ENCODE results near the gene PHLDB1. TPM values are rescaled to one million over a fixed set of nuclear protein-coding genes. Genes with fewer than 3 reads are reported as not detected.

PHLDB1 gene
- polyA plus RNA-seq, 1 donor (not counting 4 experiments of a cell fraction or from before 2014, with no cell fraction given) = 35.0 TPM

- H3K9me1 ChIP-seq (ENCODE audit: control insufficient read depth, extremely low read depth, insufficient read depth, low read length) = no peaks in the 10 kb centered on the region
- H2AFZ ChIP-seq (ENCODE audit: control insufficient read depth, low read length) = no peak overlapping the region
- H4K20me1 ChIP-seq (ENCODE audit: control insufficient read depth, extremely low read depth, insufficient read depth, low read length) = no peaks in the 10 kb centered on the region
- DNase-seq (ENCODE audit: low read depth, low spot score) (no peak), FAIRE-seq (no peak)
- H3K27ac ChIP-seq (ENCODE audit: control insufficient read depth, insufficient read depth, low read length) = no peak overlapping the region
- TF ChIP-seq EZH2 (IDR thresholded peaks at IDR 0.05; ENCODE audit: low read length) (no peak), CTCF (optimal IDR thresholded peaks at IDR 0.05 in 1 of 3, IDR thresholded peaks at IDR 0.05 in 1 of 3, conservative IDR thresholded peaks at IDR 0.05 in 1 of 3; ENCODE audit: extremely low read depth in 1 of 3, insufficient read depth in 2 of 3, low read length in 3 of 3) (no peak)
- dilution Hi-C loops (cut with MboI; ENCODE audit: extremely low pct_ligation_motif_present, low sequenced_read_pairs) = no loop called here
- H3K9ac ChIP-seq (ENCODE audit: control insufficient read depth, extremely low read depth, insufficient read depth, low read length) = no peak overlapping the region
- no peaks in the 10 kb centered on the region for H3K27me3 ChIP-seq (ENCODE audit: control insufficient read depth, extremely low read depth, insufficient read depth, low read length)
- H3K9me3 ChIP-seq (ENCODE audit: control insufficient read depth, low read depth, low read length) = no peaks in the 10 kb centered on the region
- no peak overlapping the region for H3K4me2 ChIP-seq (ENCODE audit: control insufficient read depth, extremely low read depth, insufficient read depth, low read depth, low read length)
- peaks cover 21 to 40% of the 10 kb centered on the region in 2 experiments for H3K36me3 ChIP-seq (ENCODE audit: control insufficient read depth in 2 of 2, extremely low read depth in 1 of 2, insufficient read depth in 2 of 2, low read length in 2 of 2)
- H3K79me2 ChIP-seq (ENCODE audit: control insufficient read depth, insufficient read depth, low read length) = peaks cover 2% of the 10 kb centered on the region
- H3K4me1 ChIP-seq (ENCODE audit: control insufficient read depth, extremely low read depth, insufficient read depth, low read length) = peaks cover 56% of the 10 kb centered on the region
- H3K4me3 ChIP-seq (ENCODE audit: control insufficient read depth in 2 of 3, extremely low read depth in 1 of 3, insufficient read depth in 2 of 3, low read depth in 1 of 3, low read length in 3 of 3) = no peak overlapping the region
Measured at GRCh38 chr11:118627566-118627965, 20.2 kb downstream of the PHLDB1 start.

- H3K27me3 ChIP-seq (ENCODE audit: control insufficient read depth, extremely low read depth, insufficient read depth, low read length) = no peaks in the 10 kb centered on the region
- DNase-seq (ENCODE audit: low read depth, low spot score) (no peak), FAIRE-seq (no peak)
- no peak overlapping the region for H3K4me2 ChIP-seq (ENCODE audit: control insufficient read depth, extremely low read depth, insufficient read depth, low read depth, low read length)
- no peaks in the 10 kb centered on the region for H3K9me1 ChIP-seq (ENCODE audit: control insufficient read depth, extremely low read depth, insufficient read depth, low read length)
- no peak overlapping the region for H2AFZ ChIP-seq (ENCODE audit: control insufficient read depth, low read length)
- no peak overlapping the region for H3K27ac ChIP-seq (ENCODE audit: control insufficient read depth, insufficient read depth, low read length)
- H3K36me3 ChIP-seq (ENCODE audit: control insufficient read depth in 2 of 2, extremely low read depth in 1 of 2, insufficient read depth in 2 of 2, low read length in 2 of 2) = peaks cover 21 to 44% of the 10 kb centered on the region in 2 experiments
- TF ChIP-seq EZH2 (IDR thresholded peaks at IDR 0.05; ENCODE audit: low read length) (no peak), CTCF (optimal IDR thresholded peaks at IDR 0.05 in 1 of 3, IDR thresholded peaks at IDR 0.05 in 1 of 3, conservative IDR thresholded peaks at IDR 0.05 in 1 of 3; ENCODE audit: extremely low read depth in 1 of 3, insufficient read depth in 2 of 3, low read length in 3 of 3) (no peak)
- H3K9me3 ChIP-seq (ENCODE audit: control insufficient read depth, low read depth, low read length) = no peaks in the 10 kb centered on the region
- no peaks in the 10 kb centered on the region for H4K20me1 ChIP-seq (ENCODE audit: control insufficient read depth, extremely low read depth, insufficient read depth, low read length)
- dilution Hi-C loops (cut with MboI; ENCODE audit: extremely low pct_ligation_motif_present, low sequenced_read_pairs) = no loop called here
- H3K9ac ChIP-seq (ENCODE audit: control insufficient read depth, extremely low read depth, insufficient read depth, low read length) = no peak overlapping the region
- H3K79me2 ChIP-seq (ENCODE audit: control insufficient read depth, insufficient read depth, low read length) = peaks cover 2% of the 10 kb centered on the region
- no peak overlapping the region for H3K4me3 ChIP-seq (ENCODE audit: control insufficient read depth in 2 of 3, extremely low read depth in 1 of 3, insufficient read depth in 2 of 3, low read depth in 1 of 3, low read length in 3 of 3)
- H3K4me1 ChIP-seq (ENCODE audit: control insufficient read depth, extremely low read depth, insufficient read depth, low read length) = peaks cover 52% of the 10 kb centered on the region
Measured at GRCh38 chr11:118628031-118628430, 20.6 kb downstream of the PHLDB1 start.

Measured in keratinocyte (primary cell).